ENCODE measurements around the gene CNOT6.

- no peak for TF ChIP-seq CTCF (IDR thresholded peaks at IDR 0.05)
- TF ChIP-seq POLR2A (IDR thresholded peaks at IDR 0.05) = no peak
These were observed 107.7 kb downstream of the CNOT6 start for GRCh38 chr5:180601591-180602480.
